ENCODE data around the gene ODAD2. TPM values are rescaled to one million over a fixed set of nuclear protein-coding genes. Genes with fewer than 3 reads are reported as not detected.

The ODAD2 gene
- total RNA-seq, 1 experiment from 2014 or later: 20.4 TPM

DNA sequence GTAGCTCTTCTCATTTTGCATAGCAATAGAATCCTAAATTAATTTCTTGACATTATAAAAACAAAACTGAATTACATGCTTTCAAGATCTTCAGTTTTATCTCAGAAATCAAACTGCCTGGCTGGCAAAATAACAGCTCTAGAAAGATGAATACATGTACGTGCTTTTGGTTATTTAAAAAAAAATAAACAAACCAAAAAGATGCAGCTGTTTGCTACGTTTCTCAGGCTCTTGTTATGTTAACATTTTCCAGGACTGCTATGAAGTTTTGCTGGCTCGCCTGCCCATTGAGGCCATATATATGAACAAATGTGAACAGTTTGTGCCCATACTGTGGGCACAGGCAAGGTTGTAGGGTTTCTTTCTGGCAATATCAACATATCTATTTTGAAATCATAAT is 86.6 kb downstream of the ODAD2 start:
- DNase-seq (ENCODE audit: low read depth, low spot score) (no peak), ATAC-seq (no peak)
- TF ChIP-seq ZFX (IDR thresholded peaks at IDR 0.05) (no peak), EZH2 (IDR thresholded peaks at IDR 0.05) (no peak), SIN3A (IDR thresholded peaks at IDR 0.05; ENCODE audit: low read depth) (no peak), CBX3 (IDR thresholded peaks at IDR 0.05; ENCODE audit: low read depth) (no peak), RAD21 (IDR thresholded peaks at IDR 0.05; ENCODE audit: low read depth) (no peak), CEBPB (IDR thresholded peaks at IDR 0.05; ENCODE audit: low read depth) (no peak), SRF (IDR thresholded peaks at IDR 0.05; ENCODE audit: low read depth) (no peak), ZNF274 (IDR thresholded peaks at IDR 0.05; ENCODE audit: low read depth, low read length) (no peak), FOSL1 (IDR thresholded peaks at IDR 0.05; ENCODE audit: low read depth) (no peak), POLR2A (IDR thresholded peaks at IDR 0.05; ENCODE audit: borderline replicate concordance, extremely low read depth, insufficient read depth, insufficient read length) (no peak), YY1 (IDR thresholded peaks at IDR 0.05; ENCODE audit: extremely low read depth, insufficient replicate concordance, low read depth, low read length) (no peak), POLR2AphosphoS5 (IDR thresholded peaks at IDR 0.05; ENCODE audit: low read depth, low read length) (no peak), ELF1 (IDR thresholded peaks at IDR 0.05; ENCODE audit: borderline replicate concordance, low read depth) (no peak), EZH2phosphoT487 (IDR thresholded peaks at IDR 0.05; ENCODE audit: borderline replicate concordance) (no peak), TCF7L2 (IDR thresholded peaks at IDR 0.05; ENCODE audit: borderline replicate concordance, extremely low read depth, insufficient read depth, insufficient read length) (no peak)
- TF ChIP-seq, protein P1, sequence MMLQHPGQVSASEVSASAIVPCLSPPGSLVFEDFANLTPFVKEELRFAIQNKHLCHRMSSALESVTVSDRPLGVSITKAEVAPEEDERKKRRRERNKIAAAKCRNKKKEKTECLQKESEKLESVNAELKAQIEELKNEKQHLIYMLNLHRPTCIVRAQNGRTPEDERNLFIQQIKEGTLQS (IDR thresholded peaks at IDR 0.05): no peak
- TF ChIP-seq, protein P2, sequence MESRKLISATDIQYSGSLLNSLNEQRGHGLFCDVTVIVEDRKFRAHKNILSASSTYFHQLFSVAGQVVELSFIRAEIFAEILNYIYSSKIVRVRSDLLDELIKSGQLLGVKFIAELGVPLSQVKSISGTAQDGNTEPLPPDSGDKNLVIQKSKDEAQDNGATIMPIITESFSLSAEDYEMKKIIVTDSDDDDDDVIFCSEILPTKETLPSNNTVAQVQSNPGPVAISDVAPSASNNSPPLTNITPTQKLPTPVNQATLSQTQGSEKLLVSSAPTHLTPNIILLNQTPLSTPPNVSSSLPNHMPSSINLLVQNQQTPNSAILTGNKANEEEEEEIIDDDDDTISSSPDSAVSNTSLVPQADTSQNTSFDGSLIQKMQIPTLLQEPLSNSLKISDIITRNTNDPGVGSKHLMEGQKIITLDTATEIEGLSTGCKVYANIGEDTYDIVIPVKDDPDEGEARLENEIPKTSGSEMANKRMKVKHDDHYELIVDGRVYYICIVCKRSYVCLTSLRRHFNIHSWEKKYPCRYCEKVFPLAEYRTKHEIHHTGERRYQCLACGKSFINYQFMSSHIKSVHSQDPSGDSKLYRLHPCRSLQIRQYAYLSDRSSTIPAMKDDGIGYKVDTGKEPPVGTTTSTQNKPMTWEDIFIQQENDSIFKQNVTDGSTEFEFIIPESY (IDR thresholded peaks at IDR 0.05; ENCODE audit: extremely low read depth, insufficient replicate concordance, low read length): no peak
- TF ChIP-seq, protein P3, sequence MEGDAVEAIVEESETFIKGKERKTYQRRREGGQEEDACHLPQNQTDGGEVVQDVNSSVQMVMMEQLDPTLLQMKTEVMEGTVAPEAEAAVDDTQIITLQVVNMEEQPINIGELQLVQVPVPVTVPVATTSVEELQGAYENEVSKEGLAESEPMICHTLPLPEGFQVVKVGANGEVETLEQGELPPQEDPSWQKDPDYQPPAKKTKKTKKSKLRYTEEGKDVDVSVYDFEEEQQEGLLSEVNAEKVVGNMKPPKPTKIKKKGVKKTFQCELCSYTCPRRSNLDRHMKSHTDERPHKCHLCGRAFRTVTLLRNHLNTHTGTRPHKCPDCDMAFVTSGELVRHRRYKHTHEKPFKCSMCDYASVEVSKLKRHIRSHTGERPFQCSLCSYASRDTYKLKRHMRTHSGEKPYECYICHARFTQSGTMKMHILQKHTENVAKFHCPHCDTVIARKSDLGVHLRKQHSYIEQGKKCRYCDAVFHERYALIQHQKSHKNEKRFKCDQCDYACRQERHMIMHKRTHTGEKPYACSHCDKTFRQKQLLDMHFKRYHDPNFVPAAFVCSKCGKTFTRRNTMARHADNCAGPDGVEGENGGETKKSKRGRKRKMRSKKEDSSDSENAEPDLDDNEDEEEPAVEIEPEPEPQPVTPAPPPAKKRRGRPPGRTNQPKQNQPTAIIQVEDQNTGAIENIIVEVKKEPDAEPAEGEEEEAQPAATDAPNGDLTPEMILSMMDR (IDR thresholded peaks at IDR 0.05 in 2 of 3, conservative IDR thresholded peaks at IDR 0.05 in 1 of 3; ENCODE audit: borderline replicate concordance in 1 of 3, insufficient read depth in 1 of 3, low read depth in 2 of 3, low read length in 2 of 3): no peak
- TF ChIP-seq, protein P4, sequence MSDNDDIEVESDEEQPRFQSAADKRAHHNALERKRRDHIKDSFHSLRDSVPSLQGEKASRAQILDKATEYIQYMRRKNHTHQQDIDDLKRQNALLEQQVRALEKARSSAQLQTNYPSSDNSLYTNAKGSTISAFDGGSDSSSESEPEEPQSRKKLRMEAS (IDR thresholded peaks at IDR 0.05): no peak
- TF ChIP-seq, protein P5, sequence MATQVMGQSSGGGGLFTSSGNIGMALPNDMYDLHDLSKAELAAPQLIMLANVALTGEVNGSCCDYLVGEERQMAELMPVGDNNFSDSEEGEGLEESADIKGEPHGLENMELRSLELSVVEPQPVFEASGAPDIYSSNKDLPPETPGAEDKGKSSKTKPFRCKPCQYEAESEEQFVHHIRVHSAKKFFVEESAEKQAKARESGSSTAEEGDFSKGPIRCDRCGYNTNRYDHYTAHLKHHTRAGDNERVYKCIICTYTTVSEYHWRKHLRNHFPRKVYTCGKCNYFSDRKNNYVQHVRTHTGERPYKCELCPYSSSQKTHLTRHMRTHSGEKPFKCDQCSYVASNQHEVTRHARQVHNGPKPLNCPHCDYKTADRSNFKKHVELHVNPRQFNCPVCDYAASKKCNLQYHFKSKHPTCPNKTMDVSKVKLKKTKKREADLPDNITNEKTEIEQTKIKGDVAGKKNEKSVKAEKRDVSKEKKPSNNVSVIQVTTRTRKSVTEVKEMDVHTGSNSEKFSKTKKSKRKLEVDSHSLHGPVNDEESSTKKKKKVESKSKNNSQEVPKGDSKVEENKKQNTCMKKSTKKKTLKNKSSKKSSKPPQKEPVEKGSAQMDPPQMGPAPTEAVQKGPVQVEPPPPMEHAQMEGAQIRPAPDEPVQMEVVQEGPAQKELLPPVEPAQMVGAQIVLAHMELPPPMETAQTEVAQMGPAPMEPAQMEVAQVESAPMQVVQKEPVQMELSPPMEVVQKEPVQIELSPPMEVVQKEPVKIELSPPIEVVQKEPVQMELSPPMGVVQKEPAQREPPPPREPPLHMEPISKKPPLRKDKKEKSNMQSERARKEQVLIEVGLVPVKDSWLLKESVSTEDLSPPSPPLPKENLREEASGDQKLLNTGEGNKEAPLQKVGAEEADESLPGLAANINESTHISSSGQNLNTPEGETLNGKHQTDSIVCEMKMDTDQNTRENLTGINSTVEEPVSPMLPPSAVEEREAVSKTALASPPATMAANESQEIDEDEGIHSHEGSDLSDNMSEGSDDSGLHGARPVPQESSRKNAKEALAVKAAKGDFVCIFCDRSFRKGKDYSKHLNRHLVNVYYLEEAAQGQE (IDR thresholded peaks at IDR 0.05; ENCODE audit: low read depth): no peak
- Histone ChIP-seq H3K4me1 (ENCODE audit: control insufficient read depth in 1 of 2, insufficient read depth in 2 of 2, low read length in 2 of 2) (peaks cover 12 to 16% of the 10 kb centered on the region in 2 experiments), H3K4me3 (replicated peaks in 1 of 2; ENCODE audit: low read depth in 1 of 2, low read length in 2 of 2) (no peak overlapping the region), H3K79me2 (ENCODE audit: insufficient read depth, low read length) (no peaks in the 10 kb centered on the region), H3K27me3 (ENCODE audit: insufficient read depth, low read length) (no peaks in the 10 kb centered on the region), H3K4me2 (ENCODE audit: low read length) (no peak overlapping the region), H3K9me3 (ENCODE audit: control insufficient read depth in 1 of 2, insufficient read depth in 1 of 2, low read depth in 1 of 2, low read length in 2 of 2) (no peaks in the 10 kb centered on the region), H3K9me2 (ENCODE audit: insufficient read depth) (no peaks in the 10 kb centered on the region), H3K36me3 (ENCODE audit: control insufficient read depth in 1 of 2, insufficient read depth in 2 of 2, low read length in 2 of 2) (no peaks in the 10 kb centered on the region), H3K9ac (ENCODE audit: low read length) (no peak overlapping the region), H4K20me1 (ENCODE audit: insufficient read depth) (no peaks in the 10 kb centered on the region), H3K27ac (ENCODE audit: low read depth, low read length) (no peak overlapping the region), H2AFZ (ENCODE audit: low read depth, low read length, poor library complexity, severe bottlenecking) (no peak overlapping the region)
- no TSS peak for BruUV-seq (replicated peaks)
- CTCF ChIA-PET: no interaction called here
- POLR2A ChIA-PET: no interaction called here
- intact Hi-C loops (cut with micrococcal nuclease): no loop called here
- RAD21 ChIA-PET (ENCODE audit: low non-redundant PET in 1 of 2, low total read pairs in 2 of 2, uncharacterized antibody in 2 of 2, unreplicated experiment in 2 of 2): no interaction called here

Data from HCT116 (cell line).